Measurements from ENCODE around the gene CNTFR.

GRCh38 chr9:34559624-34560455, 29.7 kb downstream of the CNTFR start:
- TF ChIP-seq CTCF (IDR thresholded peaks at IDR 0.05) (no peak), POLR2A (IDR thresholded peaks at IDR 0.05) (no peak)

All from body of pancreas (tissue), 4 donors.